Mammary epithelial cell (primary cell): ENCODE data around the gene MORC4.

Experiments
- EZH2 ChIP-seq: IDR thresholded peaks from 2 replicates; pipeline ENCODE4 v1.6.1; 2012; ENCODE audit warnings: low read length, inconsistent platforms, borderline replicate concordance
- TF ChIP-seq, protein P1 (sequence below), 2 donors: IDR thresholded peaks in 1 of 2; conservative IDR thresholded peaks in 1 of 2; 2 replicates each; pipeline ENCODE4 v1.5.1; 2011 to 2012; ENCODE audit warnings: inconsistent platforms in 2 of 2, low read length in 2 of 2, mild to moderate bottlenecking in 2 of 2, control low read depth in 1 of 2, low read depth in 1 of 2; ENCODE audit not compliant: insufficient read depth in 1 of 2; ENCODE audit errors: extremely low read depth in 1 of 2

DNA sequence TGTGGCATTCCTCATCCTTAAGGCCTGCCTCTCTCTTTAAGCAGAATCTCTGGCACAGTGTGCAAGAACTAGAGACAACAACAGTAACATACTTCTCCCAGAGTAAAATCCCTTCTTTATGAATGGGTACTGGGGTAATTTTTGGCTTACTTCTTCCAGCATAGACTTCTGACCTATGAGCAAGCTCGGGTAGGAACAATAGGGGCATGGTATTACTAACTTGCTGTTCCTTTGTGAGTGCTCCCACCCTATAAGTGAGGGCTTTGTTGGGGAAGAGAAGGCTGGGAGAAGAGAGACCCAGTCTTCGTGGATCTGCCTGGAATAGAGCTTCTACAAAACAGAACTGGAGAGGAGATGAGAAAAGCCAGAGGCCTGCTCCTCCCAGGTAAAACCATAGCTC lies 49.6 kb downstream of the MORC4 start:
- TF ChIP-seq, protein P1, sequence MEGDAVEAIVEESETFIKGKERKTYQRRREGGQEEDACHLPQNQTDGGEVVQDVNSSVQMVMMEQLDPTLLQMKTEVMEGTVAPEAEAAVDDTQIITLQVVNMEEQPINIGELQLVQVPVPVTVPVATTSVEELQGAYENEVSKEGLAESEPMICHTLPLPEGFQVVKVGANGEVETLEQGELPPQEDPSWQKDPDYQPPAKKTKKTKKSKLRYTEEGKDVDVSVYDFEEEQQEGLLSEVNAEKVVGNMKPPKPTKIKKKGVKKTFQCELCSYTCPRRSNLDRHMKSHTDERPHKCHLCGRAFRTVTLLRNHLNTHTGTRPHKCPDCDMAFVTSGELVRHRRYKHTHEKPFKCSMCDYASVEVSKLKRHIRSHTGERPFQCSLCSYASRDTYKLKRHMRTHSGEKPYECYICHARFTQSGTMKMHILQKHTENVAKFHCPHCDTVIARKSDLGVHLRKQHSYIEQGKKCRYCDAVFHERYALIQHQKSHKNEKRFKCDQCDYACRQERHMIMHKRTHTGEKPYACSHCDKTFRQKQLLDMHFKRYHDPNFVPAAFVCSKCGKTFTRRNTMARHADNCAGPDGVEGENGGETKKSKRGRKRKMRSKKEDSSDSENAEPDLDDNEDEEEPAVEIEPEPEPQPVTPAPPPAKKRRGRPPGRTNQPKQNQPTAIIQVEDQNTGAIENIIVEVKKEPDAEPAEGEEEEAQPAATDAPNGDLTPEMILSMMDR (conservative IDR thresholded peaks at IDR 0.05 in 1 of 2, IDR thresholded peaks at IDR 0.05 in 1 of 2; ENCODE audit: extremely low read depth in 1 of 2, insufficient read depth in 1 of 2, low read depth in 1 of 2, low read length in 2 of 2), result no peak
- TF ChIP-seq EZH2, result no peak
